Measurements from ENCODE around the gene IGF1R.

IGF1R gene

GRCh38 chr15:98673133-98673532 is 24.8 kb downstream of the IGF1R start:
- DNase-seq: no peak

GRCh38 chr15:98674336-98674735 is 26.0 kb downstream of the IGF1R start:
- no peak for DNase-seq

- DNase-seq: no peak
These were observed 28.4 kb downstream of the IGF1R start for GRCh38 chr15:98676586-98677270.

- DNase-seq: no peak
These were observed 29.2 kb downstream of the IGF1R start for GRCh38 chr15:98677345-98678059.

- no peak for DNase-seq
These were observed 30.1 kb downstream of the IGF1R start for GRCh38 chr15:98678484-98678883.

GRCh38 chr15:98681061-98681460 is 32.7 kb downstream of the IGF1R start:
- no peak for DNase-seq

GRCh38 chr15:98682992-98683701 is 34.8 kb downstream of the IGF1R start:
- no peak for DNase-seq

GRCh38 chr15:98683831-98684230 is 35.5 kb downstream of the IGF1R start:
- no peak for DNase-seq

GRCh38 chr15:98684436-98684835 is 36.1 kb downstream of the IGF1R start:
- no peak for DNase-seq

GRCh38 chr15:98684995-98685525 is 36.7 kb downstream of the IGF1R start:
- DNase-seq: no peak

- no peak for DNase-seq
These were observed 38.6 kb downstream of the IGF1R start for GRCh38 chr15:98686983-98687382.

GRCh38 chr15:98689431-98689861 is 41.1 kb downstream of the IGF1R start:
- no peak for DNase-seq

GRCh38 chr15:98690272-98690950 is 42.1 kb downstream of the IGF1R start:
- no peak for DNase-seq

GRCh38 chr15:98692213-98692612 is 43.9 kb downstream of the IGF1R start:
- no peak for DNase-seq

GRCh38 chr15:98694161-98694560 is 45.8 kb downstream of the IGF1R start:
- DNase-seq: no peak

GRCh38 chr15:98698792-98699191 is 50.5 kb downstream of the IGF1R start:
- DNase-seq: no peak

GRCh38 chr15:98699591-98700424 is 51.5 kb downstream of the IGF1R start:
- no peak for DNase-seq

GRCh38 chr15:98700519-98700918 is 52.2 kb downstream of the IGF1R start:
- no peak for DNase-seq

GRCh38 chr15:98703126-98703685 is 54.9 kb downstream of the IGF1R start:
- DNase-seq: no peak

- DNase-seq: no peak
These were observed 56.7 kb downstream of the IGF1R start for GRCh38 chr15:98705070-98705469.

- no peak for DNase-seq
These were observed 58.0 kb downstream of the IGF1R start for GRCh38 chr15:98706387-98706786.

- no peak for DNase-seq
These were observed 58.6 kb downstream of the IGF1R start for GRCh38 chr15:98706986-98707385.
